Measurements from ENCODE around the gene TGFBR3L.
"Not testable (repeated sequence)": the region's sequence is repeated elsewhere in the genome, so short reads cannot be mapped to it uniquely, and the experiment has no call there.

TGFBR3L gene

DNA sequence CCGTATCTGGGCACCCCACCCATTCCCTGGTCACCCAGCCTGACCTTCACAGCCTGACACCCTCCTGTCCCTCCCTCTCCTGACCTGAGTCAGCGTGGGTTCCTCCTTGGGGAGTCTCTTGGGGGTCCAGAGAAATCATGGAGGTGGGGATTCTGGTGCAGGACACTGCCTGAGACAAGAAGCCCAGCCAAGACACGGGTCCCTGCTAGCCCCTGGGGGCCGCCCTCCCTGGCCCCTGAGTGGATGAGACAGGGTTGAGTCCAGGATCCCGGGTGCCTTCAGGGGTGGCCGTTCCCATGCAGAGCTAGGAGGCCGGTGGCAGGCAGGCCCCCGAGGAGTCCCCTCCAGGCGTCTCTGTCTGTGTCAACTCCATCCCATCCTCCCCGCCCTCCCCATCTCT lies 9.4 kb upstream of the TGFBR3L start:
- no peak for DNase-seq

GRCh38 chr19:7905859-7906258 lies 8.8 kb upstream of the TGFBR3L start:
- no peak for DNase-seq

- DNase-seq, result no peak
Measured at GRCh38 chr19:7907122-7907521, 7.5 kb upstream of the TGFBR3L start.

- DNase-seq, result no peak
Measured at GRCh38 chr19:7907544-7907943, 7.1 kb upstream of the TGFBR3L start.

DNA sequence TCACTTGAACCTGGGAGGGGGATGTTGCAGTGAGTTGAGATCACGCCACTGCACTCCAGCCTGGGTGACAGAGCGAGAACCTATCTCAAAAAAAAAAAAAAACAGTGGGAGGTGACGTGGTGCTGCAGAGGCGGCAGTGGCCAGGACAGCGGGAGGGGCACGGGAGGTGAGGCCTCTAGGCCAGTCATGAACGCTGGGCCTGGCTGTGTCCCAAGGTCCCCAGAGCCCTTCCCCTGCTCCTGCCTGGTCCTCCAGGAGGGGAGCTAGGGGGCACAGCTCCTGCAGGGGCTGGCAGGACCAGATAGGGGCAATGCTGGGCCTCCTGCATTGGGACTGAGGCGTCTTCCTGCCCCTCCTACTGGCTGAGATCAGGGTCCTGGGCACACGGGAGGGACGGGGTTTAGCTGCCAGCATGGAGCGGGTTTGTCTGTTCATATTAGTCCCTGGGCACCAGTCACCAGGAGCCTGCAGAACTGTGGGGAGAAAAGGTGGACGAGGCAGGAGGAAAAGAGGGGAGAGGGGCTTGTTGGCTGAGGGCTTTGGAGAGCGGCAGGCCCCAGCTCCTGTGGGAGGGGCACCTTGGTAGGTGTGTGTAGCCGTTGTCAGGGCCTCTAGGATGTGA lies 6.4 kb upstream of the TGFBR3L start:
- DNase-seq, result no peak

- DNase-seq, result no peak
Measured at GRCh38 chr19:7908742-7909461, 5.7 kb upstream of the TGFBR3L start.

- no peak for DNase-seq
Measured at GRCh38 chr19:7909471-7910067, 5.1 kb upstream of the TGFBR3L start.

GRCh38 chr19:7910321-7911161 lies 4.1 kb upstream of the TGFBR3L start:
- no peak for DNase-seq

- no peak for DNase-seq
Measured at GRCh38 chr19:7911508-7912143, 3.0 kb upstream of the TGFBR3L start.

GRCh38 chr19:7912144-7912696 lies 2.4 kb upstream of the TGFBR3L start:
- no peak for DNase-seq

DNA sequence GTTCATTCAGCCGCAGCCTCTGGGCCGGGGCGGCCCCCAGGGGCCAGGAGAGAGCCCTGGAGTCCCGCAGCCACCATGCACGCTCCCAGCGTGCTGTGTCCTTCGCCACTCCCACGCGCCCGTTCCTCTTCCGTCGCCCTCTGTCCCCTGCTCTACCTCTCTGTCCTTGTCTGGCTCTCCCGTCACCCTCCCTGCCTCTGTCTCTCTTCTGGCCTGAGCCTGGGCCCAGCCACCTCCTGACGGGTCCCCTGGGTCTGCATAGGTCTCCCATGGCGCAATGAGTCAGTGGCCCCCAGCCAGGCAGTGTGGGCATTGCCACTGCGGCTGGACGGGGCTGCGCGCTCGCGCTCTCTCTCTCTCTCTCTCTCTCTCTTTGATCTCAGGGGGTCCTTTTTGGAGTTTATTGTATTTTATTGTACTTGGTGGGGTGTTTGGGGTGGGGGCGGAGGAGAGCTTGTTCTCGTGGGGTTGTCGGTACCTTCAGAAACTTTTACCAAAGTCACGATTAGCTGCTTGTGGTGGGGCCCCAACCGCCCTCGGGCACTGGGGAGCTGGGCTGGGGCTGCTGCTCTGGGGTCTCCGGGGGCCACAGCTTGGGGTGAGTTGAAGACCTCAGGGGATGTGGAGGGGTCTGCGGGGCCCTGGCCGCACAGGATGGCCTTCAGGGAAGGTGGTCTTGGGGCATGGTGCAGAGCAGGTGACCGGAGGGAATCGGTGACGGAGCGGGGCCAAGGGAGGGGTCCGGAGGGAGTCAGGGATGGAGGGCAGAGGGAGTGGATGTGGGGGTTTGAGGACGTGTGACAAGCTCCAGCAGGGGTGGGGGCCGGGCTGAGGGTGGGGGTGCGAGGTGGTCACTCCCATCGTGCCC lies 1.7 kb upstream of the TGFBR3L start:
- no peak for DNase-seq

GRCh38 chr19:7913652-7914051 lies 978 bp upstream of the TGFBR3L start:
- no peak for DNase-seq

- no peak for DNase-seq
Measured at GRCh38 chr19:7914099-7914498, 531 bp upstream of the TGFBR3L start.

GRCh38 chr19:7915250-7916102 lies 846 bp downstream of the TGFBR3L start:
- no peak for DNase-seq

GRCh38 chr19:7916103-7916954 lies 1.7 kb downstream of the TGFBR3L start:
- DNase-seq, result no peak

- DNase-seq, result no peak
Measured at GRCh38 chr19:7916955-7917266, 2.3 kb downstream of the TGFBR3L start.

DNA sequence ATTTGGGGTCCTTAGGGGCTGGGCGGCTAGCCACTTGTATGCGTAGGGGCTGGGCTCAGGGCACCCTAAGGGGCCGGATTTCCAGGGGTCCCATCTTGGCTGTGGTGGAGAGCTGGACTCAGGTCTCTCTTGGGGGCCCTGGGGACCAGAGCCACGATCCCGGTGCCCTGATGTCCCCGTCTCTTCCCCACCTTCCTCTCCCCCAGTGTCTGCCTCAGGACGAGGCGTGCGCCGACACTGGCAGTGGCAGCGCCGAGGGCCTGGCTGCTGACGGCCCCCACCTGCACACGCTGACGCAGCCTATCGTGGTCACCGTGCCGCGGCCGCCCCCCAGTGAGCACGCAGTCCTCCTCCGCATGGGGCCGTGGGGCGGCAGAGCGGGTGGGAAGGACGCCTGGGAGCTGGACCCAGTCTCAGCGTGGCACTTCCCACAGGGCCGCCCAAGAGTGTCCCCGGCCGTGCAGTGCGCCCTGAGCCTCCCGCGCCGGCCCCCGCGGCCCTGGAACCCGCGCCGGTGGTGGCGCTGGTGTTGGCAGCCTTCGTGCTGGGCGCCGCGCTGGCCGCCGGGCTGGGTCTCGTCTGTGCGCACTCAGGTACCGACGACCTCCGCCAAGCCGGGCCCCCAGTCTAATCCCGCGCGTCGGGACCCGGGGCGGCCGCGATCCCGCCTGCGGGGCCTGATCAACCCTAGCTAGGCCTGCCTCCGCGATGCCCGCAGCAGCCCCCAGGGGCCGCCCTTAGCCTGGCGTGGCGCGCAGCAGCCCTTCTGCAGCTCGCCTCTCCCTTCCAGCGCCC lies 2.8 kb downstream of the TGFBR3L start:
- DNase-seq, result no peak

- not testable (repeated sequence) for DNase-seq
Measured at GRCh38 chr19:7918062-7918614, 3.5 kb downstream of the TGFBR3L start.

Measured in DMS153 (cell line).